HAP-1 (cell line): ENCODE data around the gene STN1.
"Not testable (repeated sequence)": the region's sequence is repeated elsewhere in the genome, so short reads cannot be mapped to it uniquely, and the experiment has no call there.

Source experiments
- DNase-seq, 2 experiments: peaks; one replicate each; pipeline ENCODE4 v3.0.0-alpha.2; 2016 to 2020; ENCODE audit warnings: low spot score in 2 of 2
- H3K27me3 ChIP-seq: fragments of 250-450 bp; sonication (Bioruptor Pico); 2 replicates; pipeline ENCODE4 v1.5.1; 2020; ENCODE audit warnings: low read depth, mild to moderate bottlenecking, moderate library complexity
- H3K36me3 ChIP-seq: fragments of 250-450 bp; sonication (Bioruptor Pico); replicated peaks from 2 replicates; pipeline ENCODE4 v1.5.1; 2020; ENCODE audit warnings: mild to moderate bottlenecking
- H3K4me1 ChIP-seq: fragments of 250-450 bp; sonication (Bioruptor Pico); 2 replicates; pipeline ENCODE4 v1.5.1; 2020; ENCODE audit warnings: mild to moderate bottlenecking
- H3K4me3 ChIP-seq: fragments of 250-450 bp; sonication (Bioruptor Pico); 2 replicates; pipeline ENCODE4 v1.5.1; 2020; ENCODE audit warnings: mild to moderate bottlenecking, moderate library complexity
- H3K9me3 ChIP-seq: fragments of 250-450 bp; sonication (Bioruptor Pico); 2 replicates; pipeline ENCODE4 v1.5.1; 2020; ENCODE audit warnings: mild to moderate bottlenecking, moderate library complexity
- in situ Hi-C: fragments of 300-500 bp; cut with MboI; formaldehyde crosslinking; loops from 3 replicates; pipeline ENCODE4 v1.14.3; 2020; ENCODE audit warnings: low sequenced_read_pairs, inconsistent platforms, mixed read lengths

STN1 gene

DNA sequence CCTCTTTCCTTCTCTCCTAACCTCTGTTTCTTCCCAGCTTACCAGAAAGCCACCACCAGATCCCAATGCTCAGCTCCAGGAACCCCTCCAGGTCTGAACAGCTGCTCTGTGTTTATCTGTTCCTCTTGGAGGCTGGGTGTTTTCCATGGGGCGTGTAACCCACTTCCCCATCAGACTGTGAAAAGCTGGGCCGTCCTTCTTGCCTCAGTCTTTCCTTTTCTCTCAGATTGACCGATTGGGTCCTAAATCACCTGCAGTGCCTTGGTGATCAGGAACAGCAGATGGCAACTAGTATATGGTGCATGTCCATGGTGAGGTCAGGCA lies 67.5 kb downstream of the STN1 start:
- H3K4me3 ChIP-seq, result no peak overlapping the region
- peaks cover 2% of the 10 kb centered on the region for H3K27me3 ChIP-seq
- no peaks in the 10 kb centered on the region for H3K9me3 ChIP-seq
- no peak for DNase-seq
- H3K36me3 ChIP-seq, result no peaks in the 10 kb centered on the region
- H3K4me1 ChIP-seq, result peaks cover 5% of the 10 kb centered on the region; the same call in 1 of the 2 replicates
- in situ Hi-C loops, result loop anchor here (10.0 kb wide), 1 partner anchor 256 kb away; no protein-coding TSS in a partner anchor

DNA sequence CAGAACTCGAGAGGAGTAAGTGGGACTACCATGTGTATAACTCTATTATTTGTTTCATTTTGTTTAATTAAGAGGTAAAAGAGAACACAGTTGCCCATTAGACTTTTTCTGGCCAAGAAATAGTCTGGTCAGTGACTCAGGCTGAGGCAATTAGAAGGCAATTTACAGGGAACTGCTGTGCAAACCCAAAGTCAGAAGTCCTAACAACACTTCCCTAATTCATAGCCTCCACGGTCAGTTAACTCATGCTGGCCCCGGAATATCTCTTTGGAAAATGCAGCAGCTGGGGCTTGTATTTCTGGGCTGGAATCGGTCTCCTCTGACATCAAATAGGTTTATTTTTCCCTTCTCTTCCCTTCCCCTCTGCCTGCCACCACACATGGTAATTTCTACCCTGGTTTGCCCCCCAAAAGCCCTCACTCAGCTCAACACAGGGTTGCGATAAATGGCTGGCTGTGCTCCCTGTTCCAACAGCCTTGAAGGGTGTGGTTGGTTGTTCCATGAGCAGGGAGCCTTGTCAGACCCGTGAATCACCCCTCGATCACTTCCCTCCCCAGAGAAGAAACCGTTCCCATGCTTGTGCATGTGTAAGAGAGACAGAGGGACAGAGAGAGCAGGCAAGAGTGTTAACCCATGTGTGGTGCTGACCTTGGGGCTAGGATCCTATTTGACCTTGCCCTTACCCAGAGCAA lies 68.0 kb downstream of the STN1 start:
- DNase-seq, result no peak
- H3K27me3 ChIP-seq, result peaks cover 2% of the 10 kb centered on the region
- no peak overlapping the region for H3K4me3 ChIP-seq
- no peaks in the 10 kb centered on the region for H3K36me3 ChIP-seq
- H3K9me3 ChIP-seq, result no peaks in the 10 kb centered on the region
- peaks cover 5% of the 10 kb centered on the region; the same call in 1 of the 2 replicates for H3K4me1 ChIP-seq
- in situ Hi-C loops, result loop anchor here (10.0 kb wide), 1 partner anchor 255 kb away; no protein-coding TSS in a partner anchor

DNA sequence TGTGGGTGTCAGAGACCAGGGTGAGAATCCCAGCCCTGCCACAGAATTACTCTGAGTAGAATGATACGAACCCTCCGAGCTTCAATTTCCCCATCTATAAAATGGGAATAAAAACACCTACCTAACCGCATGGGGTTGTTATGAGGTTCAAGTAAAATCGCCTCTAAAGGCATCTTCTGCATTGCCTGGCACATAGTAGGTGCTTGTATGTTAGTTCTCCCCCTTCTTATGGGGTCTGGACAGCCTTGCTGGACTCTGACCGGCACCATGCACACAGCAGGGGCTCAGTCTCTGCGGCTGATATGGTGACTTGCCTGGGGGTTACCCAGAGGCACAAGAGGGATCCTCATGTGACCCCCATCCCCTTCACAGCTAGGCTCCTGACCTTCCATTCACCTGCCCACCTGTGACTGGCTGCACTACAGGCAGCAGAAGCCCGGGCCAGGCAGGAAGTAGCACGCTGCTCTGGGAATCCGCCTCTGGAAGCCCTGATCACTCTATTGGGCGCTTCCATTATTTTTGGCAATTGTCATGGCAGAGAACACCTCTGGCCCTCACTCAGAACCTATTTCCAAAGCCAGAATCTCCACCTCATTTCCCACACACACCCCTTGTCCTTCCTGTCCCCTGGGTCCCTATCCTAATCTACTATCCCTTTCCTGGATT lies 68.6 kb downstream of the STN1 start:
- in situ Hi-C loops, result no loop called here
- Histone ChIP-seq H3K9me3 (no peaks in the 10 kb centered on the region), H3K27me3 (no peaks in the 10 kb centered on the region; the same call in none of the 2 replicates), H3K36me3 (no peaks in the 10 kb centered on the region), H3K4me1 (no peaks in the 10 kb centered on the region; the same call in 1 of the 2 replicates), H3K4me3 (no peak overlapping the region)
- DNase-seq, result no peak

DNA sequence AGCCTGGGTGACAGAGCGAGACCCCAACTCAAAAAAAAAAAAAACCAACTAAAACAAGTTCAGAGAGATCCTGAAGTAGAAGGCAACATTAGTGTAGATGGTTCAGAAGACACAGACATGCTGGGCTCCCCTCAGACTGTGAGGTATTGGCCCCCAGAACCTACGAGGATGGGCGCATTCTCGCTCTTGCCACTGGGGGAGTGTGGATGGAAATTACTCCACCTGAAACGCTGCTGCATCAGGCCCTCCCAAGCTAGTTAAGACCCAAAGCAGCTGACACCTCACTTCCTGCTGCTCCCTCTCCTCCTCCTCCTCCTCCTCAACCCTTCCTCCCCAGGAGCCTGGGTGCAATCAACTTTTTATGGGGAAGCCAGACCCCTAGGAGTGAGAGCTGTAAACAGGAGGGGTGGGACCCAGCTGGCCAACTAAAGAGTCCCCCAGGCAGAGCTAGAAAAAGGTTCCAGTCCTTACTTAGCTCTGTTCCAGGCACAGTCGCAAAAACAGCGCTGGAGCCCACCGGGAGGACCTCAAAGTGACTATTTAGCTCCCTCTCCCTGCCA lies 70.0 kb downstream of the STN1 start:
- Histone ChIP-seq H3K4me1 (no peaks in the 10 kb centered on the region), H3K27me3 (no peaks in the 10 kb centered on the region; the same call in 1 of the 2 replicates), H3K9me3 (no peaks in the 10 kb centered on the region), H3K36me3 (no peaks in the 10 kb centered on the region), H3K4me3 (no peak overlapping the region)
- in situ Hi-C loops, result no loop called here
- DNase-seq, result peak in 1 of 2 experiments; percentile 44

DNA sequence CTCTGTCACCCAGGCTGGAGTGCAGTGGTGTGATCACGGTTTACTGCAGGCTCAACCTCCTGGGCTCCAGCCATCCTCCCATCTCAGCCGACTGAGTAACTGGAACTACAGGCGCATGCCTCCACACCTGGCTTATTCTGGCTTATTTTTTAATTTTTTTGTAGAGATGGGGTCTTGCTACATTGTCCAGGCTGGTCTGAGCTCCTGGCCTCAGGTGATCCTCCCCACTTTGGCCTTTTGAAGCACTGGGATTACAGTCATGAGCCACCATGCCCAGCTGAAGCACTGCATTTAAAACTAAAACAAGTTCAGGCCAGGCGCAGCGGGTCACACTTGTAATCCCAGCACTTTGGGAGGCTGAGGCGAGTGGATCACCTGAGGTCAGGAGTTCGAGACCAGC lies 70.6 kb downstream of the STN1 start:
- Histone ChIP-seq H3K27me3 (no peaks in the 10 kb centered on the region; the same call in 1 of the 2 replicates), H3K4me3 (no peak overlapping the region), H3K9me3 (no peaks in the 10 kb centered on the region), H3K4me1 (no peaks in the 10 kb centered on the region), H3K36me3 (no peaks in the 10 kb centered on the region)
- in situ Hi-C loops, result no loop called here
- DNase-seq, result no peak

DNA sequence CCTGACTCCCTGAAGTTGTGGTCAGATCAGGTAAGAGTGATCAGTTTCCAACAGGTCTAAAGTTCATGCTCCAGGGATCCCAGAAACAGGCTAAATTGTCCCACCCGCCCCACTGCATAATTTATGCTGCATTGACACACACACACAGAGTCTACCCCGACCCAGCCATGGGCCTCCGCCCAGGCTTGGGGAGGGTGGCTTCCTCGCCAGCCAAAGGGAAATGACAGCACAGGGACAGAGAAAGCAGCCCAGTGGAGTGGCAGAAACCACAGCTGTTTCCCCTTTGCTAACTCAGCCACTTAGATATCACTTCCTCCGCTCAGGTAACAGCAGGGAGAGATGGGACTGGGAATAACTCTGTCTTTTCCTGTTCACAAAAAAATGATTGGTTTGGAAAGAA lies 72.0 kb downstream of the STN1 start:
- no peaks in the 10 kb centered on the region for H3K4me1 ChIP-seq

DNA sequence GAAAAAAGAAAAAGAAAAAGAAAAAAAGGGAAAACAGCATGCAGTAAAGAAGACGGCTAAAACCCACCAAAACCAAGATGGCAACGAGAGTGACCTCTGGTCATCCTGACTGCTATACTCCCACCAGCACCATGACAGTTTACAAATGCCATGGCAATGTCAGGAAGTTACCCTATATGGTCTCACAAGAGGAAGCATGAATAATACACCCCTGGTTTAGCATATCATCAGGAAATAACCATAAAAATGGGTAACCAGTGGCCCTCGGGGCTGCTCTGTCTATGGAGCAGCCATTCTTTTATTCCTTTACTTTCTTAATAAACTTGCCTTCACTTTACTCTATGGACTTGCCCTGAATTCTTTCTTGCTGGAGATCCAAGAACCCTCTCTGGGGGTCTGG lies 72.6 kb downstream of the STN1 start:
- H3K9me3 ChIP-seq, in situ Hi-C loops, H3K4me3 ChIP-seq, H3K4me1 ChIP-seq, H3K27me3 ChIP-seq, H3K36me3 ChIP-seq, DNase-seq: not testable (repeated sequence)

More for the DNA sequence above, 72.0 kb downstream of the STN1 start:
- no peak overlapping the region for H3K4me3 ChIP-seq
- H3K9me3 ChIP-seq, result no peaks in the 10 kb centered on the region
- no peaks in the 10 kb centered on the region for H3K36me3 ChIP-seq
- DNase-seq, result no peak
- no peaks in the 10 kb centered on the region for H3K27me3 ChIP-seq
- in situ Hi-C loops, result no loop called here

DNA sequence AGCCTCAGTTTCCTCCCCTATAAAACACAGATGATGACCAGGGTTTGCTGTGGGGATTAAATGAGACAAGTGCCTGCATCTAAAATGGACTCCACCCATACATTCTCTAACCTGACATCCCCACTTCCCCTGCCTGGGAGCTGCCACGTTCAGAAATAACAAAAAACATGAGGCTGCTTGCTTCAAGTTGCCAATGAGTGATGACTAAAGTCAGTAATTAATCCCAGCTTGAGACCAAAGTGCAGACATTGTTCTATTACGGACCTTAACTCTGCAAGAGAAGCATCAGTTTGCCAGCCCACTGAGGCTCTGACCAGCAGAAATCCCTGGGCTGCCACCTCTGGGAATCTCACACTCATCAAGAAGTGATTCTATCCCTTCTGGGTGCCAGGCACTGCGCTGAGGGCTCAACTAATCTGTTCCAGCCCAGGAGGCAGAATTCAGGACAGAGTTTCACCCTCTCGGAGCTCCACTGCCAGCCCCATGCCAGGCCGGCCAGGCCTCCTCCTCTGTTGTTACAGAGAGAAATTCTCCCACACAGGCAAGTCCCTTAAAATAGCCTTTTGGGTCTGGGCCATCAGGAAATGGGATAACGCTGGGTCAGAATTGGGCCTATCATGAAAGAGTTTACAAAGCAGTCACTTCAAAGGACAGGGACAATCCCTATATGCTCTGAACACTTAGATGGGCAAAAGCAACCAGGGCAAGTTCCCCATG lies 74.0 kb downstream of the STN1 start:
- no peak overlapping the region for H3K4me3 ChIP-seq
- H3K27me3 ChIP-seq, result no peaks in the 10 kb centered on the region
- H3K36me3 ChIP-seq, result no peaks in the 10 kb centered on the region
- no peaks in the 10 kb centered on the region for H3K4me1 ChIP-seq
- H3K9me3 ChIP-seq, result no peaks in the 10 kb centered on the region
- in situ Hi-C loops, result no loop called here
- DNase-seq, result no peak

DNA sequence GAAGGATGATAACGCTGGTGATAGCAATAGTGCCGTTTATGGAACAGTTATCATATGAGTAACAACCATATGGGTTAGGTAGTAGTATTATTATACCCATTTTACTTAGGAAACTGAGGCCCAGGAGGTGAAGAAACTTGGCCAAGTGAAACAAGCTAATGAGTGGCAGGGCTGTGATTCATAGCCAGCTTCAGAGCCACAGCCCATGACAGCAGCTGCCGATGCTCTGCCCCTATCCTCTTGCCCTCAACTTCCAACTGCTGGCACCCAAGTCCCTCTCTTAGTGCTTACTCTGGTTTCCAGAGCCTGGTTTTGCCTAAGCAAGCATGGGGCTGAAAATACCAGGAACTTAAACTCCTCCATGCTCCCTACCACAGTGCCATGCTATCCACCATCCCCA lies 74.9 kb downstream of the STN1 start:
- DNase-seq, result no peak
- Histone ChIP-seq H3K36me3 (no peaks in the 10 kb centered on the region), H3K27me3 (no peaks in the 10 kb centered on the region), H3K9me3 (no peaks in the 10 kb centered on the region), H3K4me1 (no peaks in the 10 kb centered on the region), H3K4me3 (no peak overlapping the region)
- in situ Hi-C loops, result no loop called here

DNA sequence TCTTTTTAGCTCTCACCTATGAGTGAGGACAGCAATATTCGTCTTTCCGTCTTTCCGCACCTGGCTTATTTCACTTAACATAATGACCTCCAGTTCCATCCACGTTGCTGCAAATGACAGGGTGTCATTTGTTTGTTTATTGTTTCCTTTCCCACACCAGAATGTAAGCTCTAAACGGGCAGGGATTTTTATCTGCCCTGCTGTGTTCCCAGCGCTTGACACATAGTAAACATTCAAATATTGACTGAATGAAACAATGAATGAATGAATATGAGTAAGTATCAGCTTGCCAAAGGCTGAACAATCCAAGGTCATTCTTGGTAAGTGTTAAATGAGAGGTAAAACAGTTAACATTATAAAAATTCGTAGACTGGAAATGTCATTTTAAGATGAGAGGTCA lies 75.4 kb downstream of the STN1 start:
- Histone ChIP-seq H3K27me3 (no peaks in the 10 kb centered on the region), H3K4me1 (no peaks in the 10 kb centered on the region), H3K9me3 (no peaks in the 10 kb centered on the region), H3K4me3 (no peak overlapping the region), H3K36me3 (no peaks in the 10 kb centered on the region)
- in situ Hi-C loops, result no loop called here
- no peak for DNase-seq

DNA sequence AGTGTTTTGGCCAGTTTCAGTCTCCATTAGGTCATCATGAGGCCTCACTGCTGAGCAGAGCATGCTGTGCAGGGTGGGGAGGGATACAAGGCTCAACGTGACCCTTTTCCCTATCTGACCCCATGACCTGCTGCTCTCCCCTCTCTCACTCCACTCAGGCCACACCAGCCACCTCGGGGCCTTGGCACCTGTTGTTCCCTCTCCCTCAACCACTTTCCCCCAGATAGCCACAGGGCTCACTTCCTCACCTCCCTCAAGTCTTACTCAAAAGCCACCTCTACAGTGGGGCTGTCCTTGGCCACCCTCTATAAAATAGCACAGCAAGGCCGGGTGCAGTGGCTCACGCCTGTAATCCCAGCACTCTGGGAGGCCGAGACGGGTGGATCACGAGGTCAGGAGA lies 76.5 kb downstream of the STN1 start:
- no peak for DNase-seq
- no peaks in the 10 kb centered on the region for H3K36me3 ChIP-seq
- no peak overlapping the region for H3K4me3 ChIP-seq
- no peaks in the 10 kb centered on the region for H3K4me1 ChIP-seq
- no peaks in the 10 kb centered on the region for H3K9me3 ChIP-seq
- in situ Hi-C loops, result no loop called here
- no peaks in the 10 kb centered on the region for H3K27me3 ChIP-seq

DNA sequence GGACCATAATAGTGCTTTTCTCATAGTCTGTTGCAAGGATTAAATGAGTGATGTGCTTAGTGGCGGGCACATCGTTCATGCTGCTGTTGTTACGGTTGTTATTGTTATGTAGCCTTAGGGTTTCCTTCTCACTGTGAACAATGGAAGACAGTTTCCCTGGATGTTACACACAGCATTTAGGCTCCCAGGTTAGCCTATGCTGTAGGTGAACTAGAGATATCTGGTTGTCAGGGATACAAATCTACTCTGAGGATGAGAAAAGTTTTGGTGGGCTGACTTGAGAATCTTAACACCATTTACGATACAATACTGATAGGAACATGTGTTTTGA lies 77.3 kb downstream of the STN1 start:
- H3K27me3 ChIP-seq, result no peaks in the 10 kb centered on the region
- H3K4me3 ChIP-seq, result no peak overlapping the region
- H3K9me3 ChIP-seq, result no peaks in the 10 kb centered on the region
- peak in 1 of 2 experiments; percentile 26 for DNase-seq
- in situ Hi-C loops, result no loop called here
- H3K36me3 ChIP-seq, result no peaks in the 10 kb centered on the region
- H3K4me1 ChIP-seq, result no peaks in the 10 kb centered on the region

DNA sequence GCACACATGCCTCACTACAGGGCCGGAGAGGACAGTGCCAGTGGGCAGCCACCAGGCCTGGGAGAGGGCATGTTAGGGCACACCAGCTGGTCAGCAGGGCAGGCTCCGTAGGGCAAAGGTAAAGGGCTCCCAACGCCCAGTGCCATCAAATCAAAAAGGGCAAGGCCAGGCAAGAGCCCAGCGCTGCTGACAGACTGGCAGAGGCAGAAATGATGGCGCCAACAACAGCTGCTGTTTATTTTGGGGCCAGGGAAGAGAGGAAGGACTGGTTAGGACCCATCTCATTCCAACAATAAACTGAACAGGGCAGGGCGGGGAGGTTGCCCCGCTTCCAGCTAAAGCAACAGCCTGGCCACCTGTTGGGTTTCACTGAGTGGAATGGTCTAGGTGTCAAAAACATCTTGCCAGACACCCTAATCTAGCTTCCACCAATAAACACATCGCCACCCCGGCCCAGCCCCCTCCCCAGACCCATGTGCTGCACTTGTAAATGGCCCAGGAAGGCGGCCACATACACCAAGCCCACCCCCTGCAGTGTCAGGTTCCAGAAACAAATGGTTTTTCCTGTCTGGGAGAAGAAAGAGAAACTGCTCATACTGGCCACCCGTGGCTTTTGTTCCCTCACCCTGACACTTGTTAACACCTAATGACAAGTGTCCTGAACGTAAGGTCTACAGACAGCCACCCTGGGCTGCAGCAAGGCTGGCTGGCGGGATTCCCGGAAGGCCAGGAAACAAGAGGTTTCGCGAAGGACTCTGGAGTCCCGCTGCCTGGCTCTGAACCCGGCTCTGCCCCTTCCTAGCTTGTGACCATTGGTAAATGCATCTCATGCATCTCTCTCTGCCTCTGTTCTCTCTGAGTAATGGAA lies 77.9 kb downstream of the STN1 start:
- H3K36me3 ChIP-seq, result no peaks in the 10 kb centered on the region
- no peaks in the 10 kb centered on the region for H3K27me3 ChIP-seq
- no peak overlapping the region for H3K4me3 ChIP-seq
- no peaks in the 10 kb centered on the region for H3K9me3 ChIP-seq
- H3K4me1 ChIP-seq, result no peaks in the 10 kb centered on the region
- peak in 1 of 2 experiments; percentile 27 for DNase-seq
- in situ Hi-C loops, result no loop called here
